ENCODE measurements around the gene WASF2.
A peak's percentile ranks its signal among the peaks of the same experiment; 100 is the strongest.

WASF2 gene

DNA sequence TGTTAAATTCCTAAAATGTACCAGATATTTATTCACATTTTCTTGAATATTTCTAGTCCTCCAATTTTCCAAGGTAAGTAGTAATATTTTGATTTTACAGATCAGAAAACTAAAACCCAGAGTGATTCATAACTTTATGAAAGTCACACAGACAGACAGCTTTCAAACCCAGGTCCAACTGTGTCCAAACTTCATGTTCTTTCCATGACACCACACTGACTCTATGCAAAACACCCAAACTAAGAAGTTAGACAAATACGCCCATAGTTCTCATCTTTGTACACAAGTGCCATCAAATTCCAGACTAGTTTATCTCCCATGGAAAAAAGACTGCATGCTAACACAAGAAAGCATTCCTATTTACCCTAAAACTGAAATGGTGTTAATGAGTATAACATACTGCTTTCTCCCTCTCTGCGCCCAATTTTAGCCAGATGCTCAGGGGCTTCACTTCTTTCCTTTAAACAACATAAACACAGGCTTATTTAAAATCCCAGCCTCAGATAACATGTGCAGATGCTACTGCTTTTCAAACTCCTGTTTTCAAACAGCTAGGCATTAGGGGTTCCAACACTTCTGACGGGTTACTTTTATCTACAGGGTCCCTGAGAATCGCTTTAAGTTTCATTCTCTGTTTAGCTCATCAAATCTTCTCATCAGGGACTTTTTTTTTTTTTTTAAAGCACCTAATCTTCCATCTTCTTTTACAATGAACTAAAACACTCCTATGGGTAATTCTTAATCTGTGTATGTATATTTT is 44.6 kb downstream of the WASF2 start:
- peak overlapping the region; percentile 15 for H3K4me3 ChIP-seq (ENCODE audit: insufficient read depth, low read length, poor library complexity, severe bottlenecking)
- TF ChIP-seq, protein P1, sequence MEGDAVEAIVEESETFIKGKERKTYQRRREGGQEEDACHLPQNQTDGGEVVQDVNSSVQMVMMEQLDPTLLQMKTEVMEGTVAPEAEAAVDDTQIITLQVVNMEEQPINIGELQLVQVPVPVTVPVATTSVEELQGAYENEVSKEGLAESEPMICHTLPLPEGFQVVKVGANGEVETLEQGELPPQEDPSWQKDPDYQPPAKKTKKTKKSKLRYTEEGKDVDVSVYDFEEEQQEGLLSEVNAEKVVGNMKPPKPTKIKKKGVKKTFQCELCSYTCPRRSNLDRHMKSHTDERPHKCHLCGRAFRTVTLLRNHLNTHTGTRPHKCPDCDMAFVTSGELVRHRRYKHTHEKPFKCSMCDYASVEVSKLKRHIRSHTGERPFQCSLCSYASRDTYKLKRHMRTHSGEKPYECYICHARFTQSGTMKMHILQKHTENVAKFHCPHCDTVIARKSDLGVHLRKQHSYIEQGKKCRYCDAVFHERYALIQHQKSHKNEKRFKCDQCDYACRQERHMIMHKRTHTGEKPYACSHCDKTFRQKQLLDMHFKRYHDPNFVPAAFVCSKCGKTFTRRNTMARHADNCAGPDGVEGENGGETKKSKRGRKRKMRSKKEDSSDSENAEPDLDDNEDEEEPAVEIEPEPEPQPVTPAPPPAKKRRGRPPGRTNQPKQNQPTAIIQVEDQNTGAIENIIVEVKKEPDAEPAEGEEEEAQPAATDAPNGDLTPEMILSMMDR (IDR thresholded peaks at IDR 0.05; ENCODE audit: insufficient read depth, low read length, poor library complexity, severe bottlenecking): no peak
- TF ChIP-seq EZH2phosphoT487 (conservative IDR thresholded peaks at IDR 0.05; ENCODE audit: low read length): no peak
- H3K36me3 ChIP-seq (ENCODE audit: low read length): no peaks in the 10 kb centered on the region
- H3K9me3 ChIP-seq (ENCODE audit: insufficient read depth, low read length): no peaks in the 10 kb centered on the region
- peak overlapping the region; percentile 60 for H3K27ac ChIP-seq (ENCODE audit: low read depth, low read length)
- H4K20me1 ChIP-seq (ENCODE audit: low read depth, low read length): no peaks in the 10 kb centered on the region; the same call in 1 of the 2 replicates
- H3K9ac ChIP-seq (ENCODE audit: low read length): peak overlapping the region; percentile 30
- H3K79me2 ChIP-seq (ENCODE audit: insufficient read depth, low read length): peaks cover 67% of the 10 kb centered on the region
- H3K4me2 ChIP-seq (ENCODE audit: low read depth, low read length, poor library complexity, severe bottlenecking): peak overlapping the region; percentile 75
- H3K27me3 ChIP-seq (ENCODE audit: low read length): no peaks in the 10 kb centered on the region
- no peak overlapping the region for H2AFZ ChIP-seq (ENCODE audit: low read depth, low read length, severe bottlenecking)
- no peaks in the 10 kb centered on the region for H3K9me2 ChIP-seq (replicated peaks; ENCODE audit: insufficient read depth, low read length)
- peaks cover 46% of the 10 kb centered on the region for H3F3A ChIP-seq (ENCODE audit: insufficient read depth)

DNA sequence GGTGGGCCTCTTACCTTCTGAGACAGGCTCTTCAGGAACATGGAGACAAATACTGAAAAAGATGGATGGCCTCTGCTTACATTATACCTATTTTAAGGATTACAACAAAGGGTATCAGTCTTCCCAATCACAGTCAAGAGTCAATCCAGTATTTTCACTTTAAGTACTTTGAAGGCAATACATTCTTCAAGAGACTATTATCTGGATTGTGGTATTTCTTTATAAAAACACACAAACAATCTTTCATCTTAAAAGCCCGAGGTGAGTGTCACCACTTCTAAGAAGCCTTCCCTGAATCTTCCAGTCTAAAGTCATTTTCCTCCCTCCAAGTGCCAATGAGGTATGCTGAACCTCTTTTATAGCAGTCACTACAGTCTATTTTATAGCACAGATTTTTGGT is 45.3 kb downstream of the WASF2 start:
- TF ChIP-seq, protein P1 (IDR thresholded peaks at IDR 0.05; ENCODE audit: insufficient read depth, low read length, poor library complexity, severe bottlenecking): no peak
- no peak for TF ChIP-seq EZH2phosphoT487 (conservative IDR thresholded peaks at IDR 0.05; ENCODE audit: low read length)
- no peaks in the 10 kb centered on the region for H3K9me3 ChIP-seq (ENCODE audit: insufficient read depth, low read length)
- peak overlapping the region; percentile 75 for H3K4me2 ChIP-seq (ENCODE audit: low read depth, low read length, poor library complexity, severe bottlenecking)
- H2AFZ ChIP-seq (ENCODE audit: low read depth, low read length, severe bottlenecking): no peak overlapping the region
- H3K9ac ChIP-seq (ENCODE audit: low read length): peak overlapping the region; percentile 30; the same call in 1 of the 2 replicates
- H3K9me2 ChIP-seq (replicated peaks; ENCODE audit: insufficient read depth, low read length): no peaks in the 10 kb centered on the region
- H3K27me3 ChIP-seq (ENCODE audit: low read length): no peaks in the 10 kb centered on the region
- peaks cover 53% of the 10 kb centered on the region for H3F3A ChIP-seq (ENCODE audit: insufficient read depth)
- no peaks in the 10 kb centered on the region for H3K36me3 ChIP-seq (ENCODE audit: low read length)
- peak overlapping the region; percentile 60 for H3K27ac ChIP-seq (ENCODE audit: low read depth, low read length)
- H3K4me3 ChIP-seq (ENCODE audit: insufficient read depth, low read length, poor library complexity, severe bottlenecking): no peak overlapping the region
- H4K20me1 ChIP-seq (ENCODE audit: low read depth, low read length): no peaks in the 10 kb centered on the region; the same call in 1 of the 2 replicates
- H3K79me2 ChIP-seq (ENCODE audit: insufficient read depth, low read length): peaks cover 68% of the 10 kb centered on the region

DNA sequence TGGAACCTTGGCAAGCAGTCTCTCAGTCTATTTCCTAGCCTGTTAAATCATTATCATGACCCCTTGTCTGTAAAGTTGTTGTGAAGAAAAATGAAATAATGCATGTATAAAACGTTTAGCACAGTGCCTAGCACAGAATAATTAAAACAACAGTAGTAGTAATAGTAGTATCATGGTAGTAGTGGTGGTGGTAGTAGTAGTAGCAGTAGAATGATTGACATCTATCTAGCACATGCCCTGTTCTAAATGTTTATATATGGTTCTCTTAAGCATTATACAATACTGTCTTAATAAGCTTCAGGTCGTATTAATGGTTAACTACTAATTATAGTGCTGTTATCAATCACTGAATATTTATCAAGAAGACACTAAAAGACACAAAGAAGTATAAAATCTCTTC is 50.8 kb downstream of the WASF2 start:
- peaks cover 60% of the 10 kb centered on the region for H3F3A ChIP-seq (ENCODE audit: insufficient read depth)
- no peak overlapping the region for H3K4me3 ChIP-seq (ENCODE audit: insufficient read depth, low read length, poor library complexity, severe bottlenecking)
- H4K20me1 ChIP-seq (ENCODE audit: low read depth, low read length): 0 out of 2 replicates have a peak, but pooled peaks cover 5% of the 10 kb centered on the region
- peak overlapping the region; percentile 50 for H3K4me2 ChIP-seq (ENCODE audit: low read depth, low read length, poor library complexity, severe bottlenecking)
- no peaks in the 10 kb centered on the region for H3K9me2 ChIP-seq (replicated peaks; ENCODE audit: insufficient read depth, low read length)
- no peaks in the 10 kb centered on the region for H3K27me3 ChIP-seq (ENCODE audit: low read length)
- peak overlapping the region; percentile 81 for H3K27ac ChIP-seq (ENCODE audit: low read depth, low read length)
- no peaks in the 10 kb centered on the region for H3K36me3 ChIP-seq (ENCODE audit: low read length)
- peak overlapping the region; percentile 18 for H3K9ac ChIP-seq (ENCODE audit: low read length)
- H3K79me2 ChIP-seq (ENCODE audit: insufficient read depth, low read length): peaks cover 70% of the 10 kb centered on the region
- TF ChIP-seq, protein P1 (IDR thresholded peaks at IDR 0.05; ENCODE audit: insufficient read depth, low read length, poor library complexity, severe bottlenecking): no peak
- no peak for TF ChIP-seq EZH2phosphoT487 (conservative IDR thresholded peaks at IDR 0.05; ENCODE audit: low read length)
- no peak overlapping the region for H2AFZ ChIP-seq (ENCODE audit: low read depth, low read length, severe bottlenecking)
- no peaks in the 10 kb centered on the region for H3K9me3 ChIP-seq (ENCODE audit: insufficient read depth, low read length)

Data from SU-DHL-6 (cell line).